Stimulated activated CD8-positive, alpha-beta memory T cell treated with anti-CD3 and anti-CD28 coated beads, Interleukin-2, amount 100 ng/mL, for 48 hours (primary cell): Measurements from ENCODE around the gene CACHD1.
"Not testable (repeated sequence)": the region's sequence is repeated elsewhere in the genome, so short reads cannot be mapped to it uniquely, and the experiment has no call there.

ENCODE experiments used
- DNase-seq, 2 donors: peaks; one replicate each; pipeline ENCODE4 v3.0.0-alpha.2; 2020; ENCODE audit warnings: low read depth in 2 of 2

The CACHD1 gene

DNA sequence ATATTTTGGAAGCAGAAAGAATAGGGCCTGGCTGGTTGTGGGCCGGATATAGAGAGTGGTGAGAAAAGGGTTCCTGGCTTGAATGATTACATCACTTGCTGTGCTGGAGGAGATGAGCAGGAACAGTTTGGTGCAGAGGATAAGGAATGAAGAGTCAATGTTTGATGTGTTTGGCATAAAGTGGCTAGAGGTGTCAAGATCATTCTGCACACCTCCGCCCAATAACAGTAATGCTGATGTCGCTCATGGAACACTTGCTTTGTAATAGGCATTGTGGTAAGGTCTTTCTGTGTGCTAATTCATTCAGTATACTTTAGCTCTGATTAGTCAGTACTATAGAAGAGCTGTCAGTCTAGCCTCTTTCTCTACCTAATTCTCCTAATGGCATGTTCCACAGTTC, 226.9 kb downstream of the CACHD1 start:
- DNase-seq, result no peak

GRCh38 chr1:64699327-64699726, 229.4 kb downstream of the CACHD1 start:
- DNase-seq, result no peak

- DNase-seq, result no peak
Measured at GRCh38 chr1:64701071-64701470, 231.1 kb downstream of the CACHD1 start.

DNA sequence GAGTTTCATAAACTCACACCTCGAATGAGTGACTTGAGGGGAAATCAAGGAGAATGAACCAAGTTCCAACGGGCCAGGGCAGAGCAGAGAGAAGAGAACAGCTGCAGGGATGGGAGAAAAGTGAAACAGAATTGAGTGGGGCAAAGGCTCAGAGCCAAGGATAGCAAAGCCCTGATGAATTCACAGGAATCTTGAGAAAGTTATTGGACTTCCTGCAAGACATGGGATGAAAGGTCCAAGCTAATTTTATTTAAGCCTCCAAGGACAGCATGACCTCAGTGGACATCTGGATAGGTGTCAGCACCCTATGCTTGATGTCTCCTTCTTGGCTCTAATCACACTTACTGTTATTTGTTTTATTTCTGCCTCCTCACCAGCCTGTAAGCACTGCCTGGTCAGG, 232.0 kb downstream of the CACHD1 start:
- DNase-seq, result no peak

DNA sequence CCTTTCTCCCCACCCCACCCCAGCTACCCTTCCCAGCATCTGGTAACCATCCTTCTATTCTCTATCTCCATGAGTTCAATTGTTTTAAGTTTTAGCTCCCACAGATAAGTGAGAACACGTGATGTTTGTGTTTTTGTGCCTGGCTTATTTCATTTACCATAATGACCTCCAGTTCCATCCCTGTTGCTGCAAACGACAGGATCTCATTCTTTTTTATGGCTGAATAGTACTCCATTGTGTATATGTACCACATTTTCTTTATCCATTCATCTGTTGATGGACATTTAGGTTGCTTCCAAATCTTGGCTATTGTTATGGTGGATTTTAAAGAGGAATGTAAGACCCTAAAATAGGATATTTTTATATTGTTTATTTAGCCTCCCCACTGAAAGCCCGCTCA, 232.7 kb downstream of the CACHD1 start:
- DNase-seq, result not testable (repeated sequence)

GRCh38 chr1:64703600-64703999, 233.7 kb downstream of the CACHD1 start:
- DNase-seq, result no peak

DNA sequence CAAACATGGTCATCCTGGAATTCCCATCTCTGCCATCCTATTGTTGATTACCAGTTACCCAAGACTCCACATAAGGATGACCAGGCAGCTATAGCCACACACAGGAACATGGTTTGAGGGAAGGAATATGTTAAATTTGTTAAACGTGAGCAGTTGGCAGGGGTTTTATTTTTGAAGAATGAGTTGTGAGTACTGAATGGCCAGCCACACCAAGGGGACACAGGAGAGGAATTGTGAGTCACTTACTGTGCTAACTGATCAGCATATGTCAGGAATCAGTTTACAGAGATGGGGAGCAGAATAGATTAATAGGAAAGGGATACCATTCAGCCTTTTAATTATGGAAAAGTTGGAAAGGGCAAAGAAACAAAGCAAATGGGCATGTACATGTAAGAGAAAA, 235.7 kb downstream of the CACHD1 start:
- DNase-seq, result no peak

GRCh38 chr1:64711266-64711665, 241.3 kb downstream of the CACHD1 start:
- DNase-seq, result no peak

- DNase-seq, result no peak
Measured at GRCh38 chr1:64712049-64712448, 242.1 kb downstream of the CACHD1 start.

DNA sequence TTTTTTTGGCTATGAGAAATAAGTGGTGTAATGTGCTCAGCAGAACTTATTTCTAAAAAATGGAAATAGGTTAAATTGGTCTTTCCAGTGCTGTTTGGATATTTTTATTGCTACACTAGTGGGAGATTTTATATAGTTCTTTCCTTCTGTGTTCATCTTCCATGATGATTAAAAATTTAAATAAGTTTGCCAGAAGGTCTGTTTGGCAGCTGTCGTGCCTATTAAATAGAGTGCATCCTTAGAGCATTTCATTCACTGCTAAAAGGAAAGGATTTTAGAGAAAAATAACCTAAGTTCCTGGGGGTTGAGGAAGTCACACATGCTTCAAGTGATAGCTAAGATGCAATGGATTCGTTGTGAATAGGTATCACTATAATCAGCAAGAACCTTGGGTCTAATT, 245.3 kb downstream of the CACHD1 start:
- DNase-seq, result no peak

GRCh38 chr1:64721135-64721534, 251.2 kb downstream of the CACHD1 start:
- DNase-seq, result no peak

- no peak for DNase-seq
Measured at GRCh38 chr1:64721576-64722145, 251.7 kb downstream of the CACHD1 start.

DNA sequence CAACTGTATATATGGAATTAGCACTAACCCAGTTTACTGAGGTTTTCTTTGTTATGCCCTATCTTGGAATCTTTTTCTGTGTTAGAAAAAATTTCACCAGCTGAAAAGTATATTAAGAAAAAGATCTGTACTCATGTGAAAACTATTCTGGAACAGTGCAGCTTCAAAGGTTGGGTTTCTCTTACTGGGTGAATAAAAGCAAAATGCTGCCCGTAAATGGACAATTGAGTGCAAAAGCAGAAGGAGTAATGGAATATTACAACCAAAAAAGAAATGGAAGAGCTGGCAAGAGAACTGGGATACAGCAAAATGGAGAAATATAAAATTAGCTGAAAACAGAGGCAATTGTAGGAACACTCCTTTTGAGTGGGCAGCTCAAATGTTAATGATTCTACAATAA, 257.9 kb downstream of the CACHD1 start:
- no peak for DNase-seq

- no peak for DNase-seq
Measured at GRCh38 chr1:64733581-64734286, 263.8 kb downstream of the CACHD1 start.

GRCh38 chr1:64734287-64734652, 264.3 kb downstream of the CACHD1 start:
- no peak for DNase-seq

DNA sequence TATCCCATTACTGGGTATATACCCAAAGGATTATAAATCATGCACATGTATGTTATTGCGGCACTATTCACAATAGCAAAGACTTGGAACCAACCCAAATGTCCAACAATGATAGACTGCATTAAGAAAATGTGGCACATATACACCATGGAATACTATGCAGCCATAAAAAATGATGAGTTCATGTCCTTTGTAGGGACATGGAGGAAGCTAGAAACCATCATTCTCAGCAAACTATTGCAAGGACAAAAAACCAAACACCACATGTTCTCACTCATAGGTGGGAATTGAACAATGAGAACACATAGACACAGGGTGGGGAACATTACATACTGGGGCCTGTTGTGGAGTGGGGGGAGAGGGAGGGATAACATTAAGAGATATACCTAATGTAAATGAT, 270.8 kb downstream of the CACHD1 start:
- not testable (repeated sequence) for DNase-seq
